K562 (cell line): Measurements from ENCODE around the gene CERS1. TPM values are rescaled to one million over a fixed set of nuclear protein-coding genes. Genes with fewer than 3 reads are reported as not detected.

ENCODE experiments used
- CBFA2T2 ChIP-seq: fragments of 450-650 bp; conservative IDR thresholded peaks from 2 replicates; pipeline ENCODE4 v1.6.1; 2017; ENCODE audit warnings: mild to moderate bottlenecking
- CHD1 ChIP-seq: fragments of 200-600 bp; sonication (generic); IDR thresholded peaks from one replicate; pipeline ENCODE4 v1.6.1; 2012; ENCODE audit warnings: mild to moderate bottlenecking, moderate library complexity, low read length, inconsistent platforms
- EGR1 ChIP-seq: fragments of 450-650 bp; conservative IDR thresholded peaks from 2 replicates; pipeline ENCODE4 v1.6.1; 2017; ENCODE audit warnings: mild to moderate bottlenecking
- FOXM1 ChIP-seq, 2 experiments: fragments of 450-650 bp in 1 of 2; sonication (generic) in 1 of 2; formaldehyde crosslinking in 1 of 2; IDR thresholded peaks; 2 replicates each; pipeline versions ENCODE4 v1.6.1 to v1.9.0; 2017 to 2022; ENCODE audit warnings: low read depth in 2 of 2, mild to moderate bottlenecking in 2 of 2, missing genetic modification reagents in 1 of 2, moderate library complexity in 1 of 2
- HOXB6 ChIP-seq: fragments of 250-450 bp; sonication (Bioruptor Pico); IDR thresholded peaks from 2 replicates; pipeline ENCODE4 v1.5.1; 2022; ENCODE audit warnings: mild to moderate bottlenecking, borderline replicate concordance
- KDM2B ChIP-seq: fragments of 250-450 bp; sonication (Bioruptor Pico); IDR thresholded peaks from 2 replicates; pipeline ENCODE4 v1.8.0; 2021; ENCODE audit warnings: mild to moderate bottlenecking, moderate library complexity
- MTF1 ChIP-seq: fragments of 250-450 bp; sonication (Bioruptor Pico); IDR thresholded peaks from 2 replicates; pipeline ENCODE4 v1.9.0; 2021; ENCODE audit warnings: moderate library complexity, mild to moderate bottlenecking, inconsistent platforms, borderline replicate concordance
- MYNN ChIP-seq, 2 experiments: sonication (generic); formaldehyde crosslinking in 1 of 2; IDR thresholded peaks; 2 replicates each; pipeline versions ENCODE4 v1.5.0 to v1.6.1; 2016 to 2020; ENCODE audit warnings: antibody characterized with exemption in 1 of 2, missing genetic modification reagents in 1 of 2
- NFYB ChIP-seq: IDR thresholded peaks from 2 replicates; pipeline ENCODE4 v1.6.1; 2011; ENCODE audit warnings: mild to moderate bottlenecking, moderate library complexity; ENCODE audit not compliant: insufficient read length; ENCODE audit errors: extremely low read depth
- NR1H2 ChIP-seq: sonication (generic); formaldehyde crosslinking; IDR thresholded peaks from 2 replicates; pipeline ENCODE4 v1.4.0; 2020; ENCODE audit warnings: mild to moderate bottlenecking, missing genetic modification reagents
- POLR2G ChIP-seq: fragments of 200-400 bp; formaldehyde crosslinking; IDR thresholded peaks from 2 replicates; pipeline ENCODE4 v1.6.1; 2017; ENCODE audit warnings: low read depth, mild to moderate bottlenecking, antibody characterized with exemption, low read length, moderate library complexity
- POLR2H ChIP-seq: IDR thresholded peaks from 2 replicates; pipeline ENCODE4 v1.6.1; 2016; ENCODE audit warnings: missing genetic modification characterization, low read depth, mild to moderate bottlenecking, control low read depth, missing compliant biosample characterization, moderate library complexity
- RBFOX2 ChIP-seq: fragments of 200-400 bp; formaldehyde crosslinking; IDR thresholded peaks from 2 replicates; pipeline ENCODE4 v1.6.1; 2017; ENCODE audit warnings: low read depth, mild to moderate bottlenecking, low read length, moderate library complexity
- SMC3 ChIP-seq: conservative IDR thresholded peaks from 2 replicates; pipeline ENCODE4 v1.6.1; 2011; ENCODE audit warnings: low read depth, low read length, improper control_type of control experiment; ENCODE audit not compliant: insufficient read depth
- TBL1XR1 ChIP-seq, 2 experiments: IDR thresholded peaks; 2 replicates each; pipeline ENCODE4 v1.6.1; 2012; ENCODE audit warnings: improper control_type of control experiment in 2 of 2, low read length in 2 of 2, mild to moderate bottlenecking in 1 of 2
- TCF3 ChIP-seq: sonication (generic); formaldehyde crosslinking; IDR thresholded peaks from 2 replicates; pipeline ENCODE4 v1.4.0; 2020; ENCODE audit warnings: mild to moderate bottlenecking, missing genetic modification reagents
- TRIM28 ChIP-seq: fragments of 450-650 bp; IDR thresholded peaks from 2 replicates; pipeline ENCODE4 v1.6.1; 2017
- ZFPM2 ChIP-seq: fragments of 250-450 bp; sonication (Bioruptor Pico); IDR thresholded peaks from 2 replicates; pipeline ENCODE4 v1.5.1; 2022; ENCODE audit warnings: mild to moderate bottlenecking
- ZKSCAN1 ChIP-seq: fragments of 150-350 bp; IDR thresholded peaks from 2 replicates; pipeline ENCODE4 v1.6.1; 2016; ENCODE audit warnings: low read depth, low read length
- ZNF184 ChIP-seq: sonication (generic); formaldehyde crosslinking; IDR thresholded peaks from 2 replicates; pipeline ENCODE4 v1.5.0; 2020; ENCODE audit warnings: missing genetic modification reagents
- ZNF431 ChIP-seq: sonication (generic); formaldehyde crosslinking; IDR thresholded peaks from 2 replicates; pipeline ENCODE4 v1.8.0; 2022; ENCODE audit warnings: mild to moderate bottlenecking, missing genetic modification reagents
- ZNF507 ChIP-seq: conservative IDR thresholded peaks from 2 replicates; pipeline ENCODE4 v1.6.1; 2017; ENCODE audit warnings: missing genetic modification characterization, missing compliant biosample characterization
- polyA plus RNA-seq, 8 experiments: library from polyadenylated mRNA; depleted of rRNA in 4 of 8; stranded (reverse) in 5 of 8; unstranded in 3 of 8; fragments of >200 nt; fragmentation: Nextera tagmentation in 2 of 8; fragmentation: Illumina TruSeq in 1 of 8; extraction: Ambion mirVana in 2 of 8; extraction: Trizol in 1 of 8; gene quantifications; 2 replicates each; pipeline versions ENCODE4 v1.2.1 to v1.2.3, GENCODE V29; 2011 to 2014; ENCODE audit warnings: inconsistent platforms in 1 of 8, missing spikeins in 1 of 8
- total RNA-seq, 7 experiments: library from RNA; depleted of rRNA in 6 of 7; stranded (reverse); fragments of >200 nt in 6 of 7; fragmentation: Illumina TruSeq in 2 of 7; extraction: Trizol in 2 of 7; gene quantifications; 2 replicates each; pipeline versions ENCODE4 v1.2.1 to v1.2.3, GENCODE V29; 2011 to 2021; ENCODE audit warnings: low replicate concordance in 1 of 7
- TF ChIP-seq, protein P1 (sequence below): sonication (generic); formaldehyde crosslinking; IDR thresholded peaks from 2 replicates; pipeline ENCODE4 v1.8.0; 2023; ENCODE audit warnings: mild to moderate bottlenecking, missing genetic modification reagents
- TF ChIP-seq, protein P2 (sequence below): fragments of 250-450 bp; sonication (Bioruptor Pico); IDR thresholded peaks from 2 replicates; pipeline ENCODE4 v1.8.0; 2022; ENCODE audit warnings: moderate library complexity, mild to moderate bottlenecking, inconsistent platforms

Gene CERS1
- total and polyA plus RNA-seq, 9 of the 15 experiments (the other 6 are each of a cell fraction or from before 2014, with no cell fraction given) = 0.33 to 1.5 (median 0.86) TPM; not detected in 2

DNA sequence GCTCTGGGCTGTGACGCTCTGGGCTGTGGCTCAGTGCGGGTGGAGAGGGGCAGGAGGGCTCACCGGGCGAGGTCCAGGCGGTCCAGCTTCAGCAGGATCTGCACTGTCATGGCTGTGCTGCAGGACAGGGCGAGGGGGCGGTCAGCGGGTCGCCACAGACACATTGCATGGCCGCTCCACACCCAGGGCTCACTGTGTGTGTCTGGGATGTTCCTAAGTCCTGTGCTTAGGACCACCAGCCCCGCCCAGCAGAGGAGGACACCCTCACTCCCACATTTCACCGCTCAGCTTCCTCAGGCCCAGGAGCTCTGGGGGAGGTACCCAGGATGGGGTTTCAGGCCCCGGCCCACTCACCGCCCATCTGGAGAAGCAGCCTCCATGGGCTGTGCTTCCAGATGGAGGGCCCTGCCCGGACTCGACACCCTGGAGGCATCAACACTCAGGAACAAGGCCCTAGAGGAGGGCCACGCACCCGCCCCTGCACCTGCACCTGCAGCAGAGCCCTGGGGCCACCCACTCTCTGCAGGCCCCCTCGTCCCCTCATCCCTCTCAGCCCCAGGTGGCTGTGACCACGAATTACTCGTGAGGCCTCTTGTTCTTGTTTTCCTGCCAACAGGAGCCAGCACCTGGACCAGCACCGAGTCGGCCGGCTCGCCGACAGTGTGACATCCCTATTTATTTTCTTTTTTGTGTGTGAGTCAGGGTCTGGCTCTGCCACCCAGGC is 9.7 kb upstream of the CERS1 start (continued):
- TF ChIP-seq MTF1 (CRISPR knock-in tag) (no peak), SMC3 (no peak), ZNF184 (no peak), KDM2B (CRISPR knock-in tag) (no peak), FOXM1 (IDR thresholded peaks at IDR 0.05; ENCODE audit: low read depth) (no peak), FOXM1 (CRISPR knock-in tag; IDR thresholded peaks at IDR 0.05; ENCODE audit: low read depth) (no peak), CBFA2T2 (no peak), POLR2H (no peak), EGR1 (peak; percentile 33; the same call in 1 of the 2 replicates), CHD1 (no peak), RBFOX2 (peak; percentile 44; the same call in 1 of the 2 replicates), NR1H2 (CRISPR knock-in tag) (no peak), NFYB (no peak), TCF3 (CRISPR knock-in tag) (no peak), ZNF507 (no peak), MYNN (IDR thresholded peaks at IDR 0.05) (no peak), MYNN (CRISPR knock-in tag; IDR thresholded peaks at IDR 0.05) (no peak), POLR2G (peak; percentile 58), ZFPM2 (CRISPR knock-in tag) (no peak), ZKSCAN1 (no peak), TRIM28 (no peak), ZNF431 (CRISPR knock-in tag) (no peak), HOXB6 (no peak), TBL1XR1 (IDR thresholded peaks at IDR 0.05; ENCODE audit: low read length in 2 of 2) (no peak)
- TF ChIP-seq, protein P1, sequence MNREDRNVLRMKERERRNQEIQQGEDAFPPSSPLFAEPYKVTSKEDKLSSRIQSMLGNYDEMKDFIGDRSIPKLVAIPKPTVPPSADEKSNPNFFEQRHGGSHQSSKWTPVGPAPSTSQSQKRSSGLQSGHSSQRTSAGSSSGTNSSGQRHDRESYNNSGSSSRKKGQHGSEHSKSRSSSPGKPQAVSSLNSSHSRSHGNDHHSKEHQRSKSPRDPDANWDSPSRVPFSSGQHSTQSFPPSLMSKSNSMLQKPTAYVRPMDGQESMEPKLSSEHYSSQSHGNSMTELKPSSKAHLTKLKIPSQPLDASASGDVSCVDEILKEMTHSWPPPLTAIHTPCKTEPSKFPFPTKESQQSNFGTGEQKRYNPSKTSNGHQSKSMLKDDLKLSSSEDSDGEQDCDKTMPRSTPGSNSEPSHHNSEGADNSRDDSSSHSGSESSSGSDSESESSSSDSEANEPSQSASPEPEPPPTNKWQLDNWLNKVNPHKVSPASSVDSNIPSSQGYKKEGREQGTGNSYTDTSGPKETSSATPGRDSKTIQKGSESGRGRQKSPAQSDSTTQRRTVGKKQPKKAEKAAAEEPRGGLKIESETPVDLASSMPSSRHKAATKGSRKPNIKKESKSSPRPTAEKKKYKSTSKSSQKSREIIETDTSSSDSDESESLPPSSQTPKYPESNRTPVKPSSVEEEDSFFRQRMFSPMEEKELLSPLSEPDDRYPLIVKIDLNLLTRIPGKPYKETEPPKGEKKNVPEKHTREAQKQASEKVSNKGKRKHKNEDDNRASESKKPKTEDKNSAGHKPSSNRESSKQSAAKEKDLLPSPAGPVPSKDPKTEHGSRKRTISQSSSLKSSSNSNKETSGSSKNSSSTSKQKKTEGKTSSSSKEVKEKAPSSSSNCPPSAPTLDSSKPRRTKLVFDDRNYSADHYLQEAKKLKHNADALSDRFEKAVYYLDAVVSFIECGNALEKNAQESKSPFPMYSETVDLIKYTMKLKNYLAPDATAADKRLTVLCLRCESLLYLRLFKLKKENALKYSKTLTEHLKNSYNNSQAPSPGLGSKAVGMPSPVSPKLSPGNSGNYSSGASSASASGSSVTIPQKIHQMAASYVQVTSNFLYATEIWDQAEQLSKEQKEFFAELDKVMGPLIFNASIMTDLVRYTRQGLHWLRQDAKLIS (CRISPR knock-in tag) = no peak
- TF ChIP-seq, protein P2, sequence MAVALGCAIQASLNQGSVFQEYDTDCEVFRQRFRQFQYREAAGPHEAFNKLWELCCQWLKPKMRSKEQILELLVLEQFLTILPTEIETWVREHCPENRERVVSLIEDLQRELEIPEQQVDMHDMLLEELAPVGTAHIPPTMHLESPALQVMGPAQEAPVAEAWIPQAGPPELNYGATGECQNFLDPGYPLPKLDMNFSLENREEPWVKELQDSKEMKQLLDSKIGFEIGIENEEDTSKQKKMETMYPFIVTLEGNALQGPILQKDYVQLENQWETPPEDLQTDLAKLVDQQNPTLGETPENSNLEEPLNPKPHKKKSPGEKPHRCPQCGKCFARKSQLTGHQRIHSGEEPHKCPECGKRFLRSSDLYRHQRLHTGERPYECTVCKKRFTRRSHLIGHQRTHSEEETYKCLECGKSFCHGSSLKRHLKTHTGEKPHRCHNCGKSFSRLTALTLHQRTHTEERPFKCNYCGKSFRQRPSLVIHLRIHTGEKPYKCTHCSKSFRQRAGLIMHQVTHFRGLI (CRISPR knock-in tag) = no peak
